DND-41 (cell line): ENCODE data around the gene PTPN4.
A peak's percentile ranks its signal among the peaks of the same experiment; 100 is the strongest.

Experiments
- ATAC-seq: fragments of 200-7000 bp; cut with Tn5 transposase; 3 replicates; pipeline ENCODE4 v1.9.1; 2021; ENCODE audit warnings: low read depth; ENCODE audit not compliant: insufficient read depth
- DNase-seq: peaks from one replicate; pipeline ENCODE4 v3.0.0-alpha.2; 2020
- H2AFZ ChIP-seq: 2 replicates; pipeline ENCODE4 v1.6.0; 2012; ENCODE audit warnings: low read depth, low read length
- H3K27ac ChIP-seq: 2 replicates; pipeline ENCODE4 v1.5.1; 2012; ENCODE audit warnings: low read length, inconsistent platforms
- H3K27me3 ChIP-seq: fragments of 200-600 bp; sonication (generic); 2 replicates; pipeline ENCODE4 v1.6.0; 2012; ENCODE audit warnings: low read length, mild to moderate bottlenecking, inconsistent platforms; ENCODE audit not compliant: insufficient read depth, poor library complexity
- H3K36me3 ChIP-seq: 2 replicates; pipeline ENCODE4 v1.5.1; 2012; ENCODE audit warnings: low read length, inconsistent platforms; ENCODE audit not compliant: insufficient read depth
- H3K4me1 ChIP-seq: 2 replicates; pipeline ENCODE4 v1.5.1; 2012; ENCODE audit warnings: mild to moderate bottlenecking, low read length; ENCODE audit not compliant: insufficient read depth
- H3K4me2 ChIP-seq: 2 replicates; pipeline ENCODE4 v1.6.0; 2012; ENCODE audit warnings: mild to moderate bottlenecking, moderate library complexity, low read length, inconsistent platforms; ENCODE audit not compliant: insufficient read depth
- H3K4me3 ChIP-seq, 2 experiments: fragments of 200-600 bp in 1 of 2; shearing (Covaris generic) in 1 of 2; 2 replicates each; pipeline ENCODE4 v1.5.1; 2012 to 2016; ENCODE audit warnings: inconsistent platforms in 2 of 2, low read length in 2 of 2, mild to moderate bottlenecking in 2 of 2, low read depth in 1 of 2, moderate library complexity in 1 of 2
- H3K79me2 ChIP-seq: 2 replicates; pipeline ENCODE4 v1.6.0; 2012; ENCODE audit warnings: low read length, inconsistent platforms; ENCODE audit not compliant: insufficient read depth
- H3K9ac ChIP-seq: 2 replicates; pipeline ENCODE4 v1.6.0; 2012; ENCODE audit warnings: low read depth, mild to moderate bottlenecking, inconsistent platforms, low read length, moderate library complexity
- H3K9me3 ChIP-seq: 2 replicates; pipeline ENCODE4 v1.5.1; 2012; ENCODE audit warnings: low read length, moderate library complexity, mild to moderate bottlenecking, inconsistent platforms; ENCODE audit not compliant: insufficient read depth, severe bottlenecking
- H4K20me1 ChIP-seq: 2 replicates; pipeline ENCODE4 v1.6.0; 2012; ENCODE audit warnings: low read length; ENCODE audit not compliant: insufficient read depth
- CTCF ChIP-seq: IDR thresholded peaks from 2 replicates; pipeline ENCODE4 v1.5.1; 2012; ENCODE audit warnings: borderline replicate concordance, low read length, moderate library complexity, mild to moderate bottlenecking; ENCODE audit not compliant: poor library complexity, severe bottlenecking; ENCODE audit errors: extremely low read depth
- EZH2 ChIP-seq: IDR thresholded peaks from 3 replicates; pipeline ENCODE4 v1.6.1; 2012; ENCODE audit warnings: borderline replicate concordance, low read depth, mild to moderate bottlenecking, moderate library complexity, low read length, inconsistent platforms; ENCODE audit not compliant: severe bottlenecking

PTPN4 gene

GRCh38 chr2:119759451-119760236, at the start of gene PTPN4:
PTPN4 (plus strand) TSS chr2:119759922; CDS start chr2:119809854, 49,932 bp downstream.
- H3K36me3 ChIP-seq, result no peaks in the 10 kb centered on the region; the same call in 1 of the 2 replicates
- TF ChIP-seq EZH2 (no peak), CTCF (no peak)
- no peaks in the 10 kb centered on the region; the same call in 1 of the 2 replicates for H4K20me1 ChIP-seq
- peak within 1 kb of the TSS; percentile 93 for H3K27ac ChIP-seq
- peaks cover 49% of the 10 kb centered on the region for H3K4me1 ChIP-seq
- H3K9me3 ChIP-seq, result no peaks in the 10 kb centered on the region
- DNase-seq (peak; percentile 98), ATAC-seq (peak; percentile 95)
- H3K79me2 ChIP-seq, result peaks cover 46% of the 10 kb centered on the region
- peak within 1 kb of the TSS; percentile 92 for H3K9ac ChIP-seq
- peak within 1 kb of the TSS; percentile 96 to 97 for H3K4me3 ChIP-seq
- no peaks in the 10 kb centered on the region for H3K27me3 ChIP-seq
- peak within 1 kb of the TSS; percentile 72 for H3K4me2 ChIP-seq
- peak within 1 kb of the TSS; percentile 88 for H2AFZ ChIP-seq

GRCh38 chr2:119710281-119710680, 49.4 kb upstream of the PTPN4 start:
- TF ChIP-seq CTCF (no peak), EZH2 (no peak)
- Histone ChIP-seq H3K27ac (no peak overlapping the region), H3K4me2 (no peak overlapping the region), H3K27me3 (no peaks in the 10 kb centered on the region), H3K4me3 (no peak overlapping the region), H3K36me3 (no peaks in the 10 kb centered on the region), H3K9me3 (no peaks in the 10 kb centered on the region), H3K4me1 (no peaks in the 10 kb centered on the region), H3K9ac (no peak overlapping the region), H4K20me1 (no peaks in the 10 kb centered on the region), H3K79me2 (no peaks in the 10 kb centered on the region), H2AFZ (no peak overlapping the region)
- no peak for DNase-seq
- peak; percentile 35; the same call in 1 of the 3 replicates for ATAC-seq

- no peak overlapping the region for H3K4me2 ChIP-seq
- H3K36me3 ChIP-seq, result no peaks in the 10 kb centered on the region
- H3K9ac ChIP-seq, result no peak overlapping the region
- H3K27ac ChIP-seq, result no peak overlapping the region
- no peaks in the 10 kb centered on the region for H4K20me1 ChIP-seq
- H3K9me3 ChIP-seq, result no peaks in the 10 kb centered on the region
- H3K4me3 ChIP-seq, result no peak overlapping the region
- no peaks in the 10 kb centered on the region for H3K4me1 ChIP-seq
- H3K27me3 ChIP-seq, result no peaks in the 10 kb centered on the region
- ATAC-seq (no peak), DNase-seq (no peak)
- H3K79me2 ChIP-seq, result no peaks in the 10 kb centered on the region
- H2AFZ ChIP-seq, result no peak overlapping the region
- TF ChIP-seq EZH2 (no peak), CTCF (no peak)
Observed at GRCh38 chr2:119711352-119711751, 48.4 kb upstream of the PTPN4 start.
